SU-DHL-6 (cell line): ENCODE results near the gene C6orf62.
"Not testable (repeated sequence)": the region's sequence is repeated elsewhere in the genome, so short reads cannot be mapped to it uniquely, and the experiment has no call there.

Experiments
- H2AFZ ChIP-seq: fragments of 200-600 bp; sonication (generic); 2 replicates; pipeline ENCODE4 v1.6.1; 2014; ENCODE audit warnings: low read depth, mild to moderate bottlenecking, moderate library complexity, mixed read lengths, antibody characterized with exemption, low read length; ENCODE audit not compliant: severe bottlenecking
- H3F3A ChIP-seq: fragments of 200-600 bp; shearing (Covaris generic); 2 replicates; pipeline ENCODE4 v1.6.0; 2016; ENCODE audit warnings: antibody characterized with exemption, mild to moderate bottlenecking; ENCODE audit not compliant: insufficient read depth
- H3K27ac ChIP-seq: fragments of 200-600 bp; sonication (generic); 2 replicates; pipeline ENCODE4 v1.5.1; 2016; ENCODE audit warnings: low read depth, mild to moderate bottlenecking, low read length, moderate library complexity, mixed read lengths
- H3K27me3 ChIP-seq: fragments of 200-600 bp; sonication (generic), shearing (Covaris generic); 2 replicates; pipeline ENCODE4 v1.6.0; 2014; ENCODE audit warnings: mild to moderate bottlenecking, low read length
- H3K36me3 ChIP-seq: fragments of 200-600 bp; sonication (generic); 2 replicates; pipeline ENCODE4 v1.6.1; 2014; ENCODE audit warnings: mild to moderate bottlenecking, low read length, mixed read lengths
- H3K4me2 ChIP-seq: fragments of 300-600, 200-600 bp; shearing (Covaris generic), sonication (generic); 2 replicates; pipeline ENCODE4 v1.6.0; 2014; ENCODE audit warnings: low read length, low read depth, mild to moderate bottlenecking; ENCODE audit not compliant: poor library complexity, severe bottlenecking
- H3K4me3 ChIP-seq: fragments of 200-600 bp; sonication (generic); 2 replicates; pipeline ENCODE4 v1.5.1; 2014; ENCODE audit warnings: antibody characterized with exemption, low read length, mild to moderate bottlenecking, mixed read lengths; ENCODE audit not compliant: insufficient read depth, poor library complexity, severe bottlenecking
- H3K79me2 ChIP-seq: fragments of 200-600 bp; sonication (generic); 2 replicates; pipeline ENCODE4 v1.6.1; 2014; ENCODE audit warnings: mild to moderate bottlenecking, low read length, moderate library complexity; ENCODE audit not compliant: insufficient read depth
- H3K9ac ChIP-seq: fragments of 200-600 bp; sonication (generic); 2 replicates; pipeline ENCODE4 v1.7.0; 2014; ENCODE audit warnings: mild to moderate bottlenecking, low read length
- H3K9me2 ChIP-seq: fragments of 200-600 bp; sonication (generic); replicated peaks from 2 replicates; pipeline ENCODE4 v1.6.1; 2014; ENCODE audit warnings: low read length; ENCODE audit not compliant: insufficient read depth
- H3K9me3 ChIP-seq: fragments of 200-600 bp; sonication (generic); 2 replicates; pipeline ENCODE4 v1.6.1; 2014; ENCODE audit warnings: low read length, mixed read lengths; ENCODE audit not compliant: insufficient read depth
- H4K20me1 ChIP-seq: fragments of 200-600 bp; sonication (generic); 2 replicates; pipeline ENCODE4 v1.6.1; 2014; ENCODE audit warnings: low read depth, mild to moderate bottlenecking, antibody characterized with exemption, low read length, moderate library complexity, mixed read lengths
- EZH2phosphoT487 ChIP-seq: fragments of 200-600 bp; sonication (generic), shearing (Covaris generic); conservative IDR thresholded peaks from 2 replicates; pipeline ENCODE4 v1.6.1; 2018; ENCODE audit warnings: mild to moderate bottlenecking, antibody characterized with exemption, low read length, moderate library complexity, mixed read lengths
- TF ChIP-seq, protein P1 (sequence below): fragments of 200-600 bp; sonication (generic); IDR thresholded peaks from one replicate; pipeline ENCODE4 v1.5.1; 2017; ENCODE audit warnings: antibody characterized with exemption, mild to moderate bottlenecking, low read length, moderate library complexity; ENCODE audit not compliant: insufficient read depth, poor library complexity, severe bottlenecking

The C6orf62 gene

DNA sequence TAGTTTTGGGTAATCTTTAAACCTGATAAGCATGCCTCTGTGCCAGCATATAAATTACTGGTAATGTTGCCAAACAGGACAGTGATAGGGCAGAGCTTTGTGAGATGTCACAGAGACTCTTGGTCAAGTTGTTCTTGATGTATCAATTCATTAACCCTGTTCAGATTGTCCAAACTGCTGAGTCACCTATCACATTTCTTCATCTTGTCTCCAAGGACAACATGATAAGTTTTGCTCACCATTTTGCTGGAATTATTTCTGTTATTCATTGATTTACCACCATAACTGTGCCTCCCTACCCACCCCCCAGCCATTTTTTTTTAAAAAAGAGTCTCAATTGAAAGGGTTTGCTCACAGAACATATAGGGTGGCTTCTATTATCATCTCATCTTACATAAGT is 36.3 kb upstream of the C6orf62 start:
- no peaks in the 10 kb centered on the region for H3F3A ChIP-seq
- no peak overlapping the region for H3K4me2 ChIP-seq
- no peak overlapping the region for H3K9ac ChIP-seq
- H3K4me3 ChIP-seq: no peak overlapping the region
- no peaks in the 10 kb centered on the region for H3K9me2 ChIP-seq
- no peaks in the 10 kb centered on the region for H3K79me2 ChIP-seq
- no peak overlapping the region for H3K27ac ChIP-seq
- H2AFZ ChIP-seq: no peak overlapping the region
- no peaks in the 10 kb centered on the region for H3K36me3 ChIP-seq
- H4K20me1 ChIP-seq: no peaks in the 10 kb centered on the region
- no peak for TF ChIP-seq EZH2phosphoT487
- no peaks in the 10 kb centered on the region; the same call in 1 of the 2 replicates for H3K27me3 ChIP-seq
- H3K9me3 ChIP-seq: peaks cover 29% of the 10 kb centered on the region; the same call in 1 of the 2 replicates

DNA sequence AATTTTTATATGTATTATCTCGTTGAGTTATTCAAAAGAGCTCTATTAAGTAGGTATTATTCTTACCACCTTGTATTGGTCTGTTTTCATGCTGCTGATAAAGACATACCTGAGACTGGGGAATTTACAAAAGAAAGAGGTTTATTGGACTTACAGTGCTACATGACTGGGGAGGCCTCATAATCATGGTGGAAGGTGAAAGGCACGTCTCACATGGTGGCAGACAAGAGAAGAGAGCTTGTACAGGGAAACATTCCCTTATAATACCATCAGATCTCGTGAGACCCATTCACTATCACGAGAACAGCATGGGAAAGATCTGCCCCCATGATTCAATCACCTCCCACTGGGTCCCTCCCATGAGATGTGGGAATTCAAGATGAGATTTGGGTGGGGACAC is 35.4 kb upstream of the C6orf62 start:
- H3K9ac ChIP-seq, H3F3A ChIP-seq, H4K20me1 ChIP-seq, H3K27ac ChIP-seq, H2AFZ ChIP-seq, H3K36me3 ChIP-seq, H3K4me3 ChIP-seq, H3K9me2 ChIP-seq, H3K79me2 ChIP-seq, H3K27me3 ChIP-seq, H3K4me2 ChIP-seq: not testable (repeated sequence)
- H3K9me3 ChIP-seq: peaks cover 30% of the 10 kb centered on the region; the same call in 1 of the 2 replicates

DNA sequence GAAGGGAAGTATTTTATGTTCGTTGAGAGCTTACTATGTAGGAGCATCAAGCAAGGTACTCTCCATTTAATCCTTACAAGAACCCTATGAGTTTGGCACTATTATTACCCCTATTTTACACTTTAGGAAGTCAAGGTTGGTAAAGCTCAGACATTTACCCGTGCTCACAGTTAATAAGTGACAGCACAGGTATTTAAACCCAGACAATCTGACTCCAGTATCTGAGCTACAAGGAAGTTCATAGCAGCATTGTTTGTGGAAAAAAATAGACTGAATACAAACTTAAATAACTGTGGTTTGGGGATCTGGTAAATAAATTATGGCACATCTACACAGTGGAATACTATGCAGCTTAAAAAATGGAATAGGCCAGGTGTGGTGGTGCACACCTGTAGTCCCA is 34.6 kb upstream of the C6orf62 start:
- no peak overlapping the region for H3K9ac ChIP-seq

DNA sequence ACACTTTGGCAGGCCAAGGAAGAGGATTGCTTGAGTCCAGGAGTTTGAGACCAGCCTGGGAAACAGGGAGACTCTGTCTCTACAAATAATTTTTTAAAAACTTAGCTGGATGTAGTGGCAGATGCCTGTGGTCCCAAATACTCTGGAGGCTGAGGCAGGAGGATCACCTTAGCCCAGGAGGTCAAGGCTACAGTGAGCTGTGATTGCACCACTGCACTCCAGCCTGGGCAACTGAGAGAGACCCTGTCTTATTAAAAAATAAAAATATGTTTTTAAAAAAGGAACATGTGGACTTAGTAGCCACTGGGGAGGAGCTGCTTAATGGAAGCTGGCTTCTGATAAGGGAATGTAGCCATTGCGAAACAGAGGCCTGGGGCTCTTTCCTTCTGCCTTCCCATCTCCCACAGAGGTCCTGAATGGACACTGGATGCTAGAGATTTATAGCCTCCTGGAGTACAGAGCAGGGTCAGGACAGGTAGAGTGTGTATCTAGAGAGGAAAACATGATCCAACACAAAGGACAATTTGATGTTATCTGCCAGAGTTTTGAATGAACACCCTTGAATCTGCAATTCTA is 34.1 kb upstream of the C6orf62 start:
- no peak overlapping the region for H2AFZ ChIP-seq

More for the DNA sequence above, 34.6 kb upstream of the C6orf62 start:
- H3K79me2 ChIP-seq: no peaks in the 10 kb centered on the region
- H3K27me3 ChIP-seq: no peaks in the 10 kb centered on the region; the same call in 1 of the 2 replicates
- no peaks in the 10 kb centered on the region for H3F3A ChIP-seq
- no peak overlapping the region for H3K27ac ChIP-seq
- H3K36me3 ChIP-seq: no peaks in the 10 kb centered on the region
- H3K9me2 ChIP-seq: no peaks in the 10 kb centered on the region
- H4K20me1 ChIP-seq: no peaks in the 10 kb centered on the region
- no peak overlapping the region for H3K4me2 ChIP-seq
- peaks cover 30% of the 10 kb centered on the region; the same call in 1 of the 2 replicates for H3K9me3 ChIP-seq
- no peak overlapping the region for H2AFZ ChIP-seq
- TF ChIP-seq EZH2phosphoT487: no peak
- TF ChIP-seq, protein P1, sequence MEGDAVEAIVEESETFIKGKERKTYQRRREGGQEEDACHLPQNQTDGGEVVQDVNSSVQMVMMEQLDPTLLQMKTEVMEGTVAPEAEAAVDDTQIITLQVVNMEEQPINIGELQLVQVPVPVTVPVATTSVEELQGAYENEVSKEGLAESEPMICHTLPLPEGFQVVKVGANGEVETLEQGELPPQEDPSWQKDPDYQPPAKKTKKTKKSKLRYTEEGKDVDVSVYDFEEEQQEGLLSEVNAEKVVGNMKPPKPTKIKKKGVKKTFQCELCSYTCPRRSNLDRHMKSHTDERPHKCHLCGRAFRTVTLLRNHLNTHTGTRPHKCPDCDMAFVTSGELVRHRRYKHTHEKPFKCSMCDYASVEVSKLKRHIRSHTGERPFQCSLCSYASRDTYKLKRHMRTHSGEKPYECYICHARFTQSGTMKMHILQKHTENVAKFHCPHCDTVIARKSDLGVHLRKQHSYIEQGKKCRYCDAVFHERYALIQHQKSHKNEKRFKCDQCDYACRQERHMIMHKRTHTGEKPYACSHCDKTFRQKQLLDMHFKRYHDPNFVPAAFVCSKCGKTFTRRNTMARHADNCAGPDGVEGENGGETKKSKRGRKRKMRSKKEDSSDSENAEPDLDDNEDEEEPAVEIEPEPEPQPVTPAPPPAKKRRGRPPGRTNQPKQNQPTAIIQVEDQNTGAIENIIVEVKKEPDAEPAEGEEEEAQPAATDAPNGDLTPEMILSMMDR: no peak
- H3K4me3 ChIP-seq: no peak overlapping the region

More for the DNA sequence above, 34.1 kb upstream of the C6orf62 start:
- no peaks in the 10 kb centered on the region for H4K20me1 ChIP-seq
- H3K36me3 ChIP-seq: no peaks in the 10 kb centered on the region
- no peaks in the 10 kb centered on the region for H3K79me2 ChIP-seq
- no peaks in the 10 kb centered on the region; the same call in 1 of the 2 replicates for H3K27me3 ChIP-seq
- no peak overlapping the region for H3K27ac ChIP-seq
- TF ChIP-seq, protein P1: no peak
- no peak for TF ChIP-seq EZH2phosphoT487
- no peak overlapping the region for H3K9ac ChIP-seq
- no peaks in the 10 kb centered on the region for H3F3A ChIP-seq
- H3K4me2 ChIP-seq: no peak overlapping the region
- H3K4me3 ChIP-seq: no peak overlapping the region
- no peaks in the 10 kb centered on the region for H3K9me2 ChIP-seq
- peaks cover 30% of the 10 kb centered on the region; the same call in 1 of the 2 replicates for H3K9me3 ChIP-seq
